ENCODE measurements around the gene NIPBL. TPM values are rescaled to one million over a fixed set of nuclear protein-coding genes. Genes with fewer than 3 reads are reported as not detected.

Gene NIPBL
- total RNA-seq, 1 donor from 2014 or later = 32.2 TPM

- no peaks in the 10 kb centered on the region for H3K27me3 Mint-ChIP-seq (ENCODE audit: low read depth)
- TF ChIP-seq CTCF (IDR thresholded peaks at IDR 0.05) = no peak
- no peaks in the 10 kb centered on the region for H3K9me3 Mint-ChIP-seq (ENCODE audit: low read depth)
- DNase-seq (ENCODE audit: low spot score) = no peak
- no peaks in the 10 kb centered on the region for H3K4me1 Mint-ChIP-seq (ENCODE audit: low read depth)
- H3K27ac Mint-ChIP-seq (ENCODE audit: unreplicated experiment) = no peak overlapping the region
- H3K36me3 Mint-ChIP-seq (ENCODE audit: low read depth) = peaks cover 9% of the 10 kb centered on the region
- H3K4me3 Mint-ChIP-seq (ENCODE audit: unreplicated experiment) = no peak overlapping the region
Observed at GRCh38 chr5:37044120-37044519, 167.6 kb downstream of the NIPBL start.

GRCh38 chr5:37045703-37046102 lies 169.1 kb downstream of the NIPBL start:
- H3K27me3 Mint-ChIP-seq (ENCODE audit: low read depth) = no peaks in the 10 kb centered on the region
- no peak overlapping the region for H3K27ac Mint-ChIP-seq (ENCODE audit: unreplicated experiment)
- H3K4me3 Mint-ChIP-seq (ENCODE audit: unreplicated experiment) = no peak overlapping the region
- no peaks in the 10 kb centered on the region for H3K9me3 Mint-ChIP-seq (ENCODE audit: low read depth)
- H3K4me1 Mint-ChIP-seq (ENCODE audit: low read depth) = no peaks in the 10 kb centered on the region
- no peak for DNase-seq (ENCODE audit: low spot score)
- no peak for TF ChIP-seq CTCF (IDR thresholded peaks at IDR 0.05)
- H3K36me3 Mint-ChIP-seq (ENCODE audit: low read depth) = peaks cover 10% of the 10 kb centered on the region

- H3K27me3 Mint-ChIP-seq (ENCODE audit: low read depth) = no peaks in the 10 kb centered on the region
- no peak for DNase-seq (ENCODE audit: low spot score)
- H3K4me3 Mint-ChIP-seq (ENCODE audit: unreplicated experiment) = no peak overlapping the region
- no peaks in the 10 kb centered on the region for H3K9me3 Mint-ChIP-seq (ENCODE audit: low read depth)
- H3K36me3 Mint-ChIP-seq (ENCODE audit: low read depth) = peaks cover 15% of the 10 kb centered on the region
- no peaks in the 10 kb centered on the region for H3K4me1 Mint-ChIP-seq (ENCODE audit: low read depth)
- TF ChIP-seq CTCF (IDR thresholded peaks at IDR 0.05) = no peak
- no peak overlapping the region for H3K27ac Mint-ChIP-seq (ENCODE audit: unreplicated experiment)
Observed at GRCh38 chr5:37047947-37048346, 171.4 kb downstream of the NIPBL start.

GRCh38 chr5:37054391-37054790 lies 177.8 kb downstream of the NIPBL start:
- peaks cover 21% of the 10 kb centered on the region for H3K36me3 Mint-ChIP-seq (ENCODE audit: low read depth)

GRCh38 chr5:37055383-37055990 lies 178.9 kb downstream of the NIPBL start:
- H3K36me3 Mint-ChIP-seq (ENCODE audit: low read depth) = peaks cover 20% of the 10 kb centered on the region
- no peaks in the 10 kb centered on the region for H3K27me3 Mint-ChIP-seq (ENCODE audit: low read depth)
- no peak for TF ChIP-seq CTCF (IDR thresholded peaks at IDR 0.05)
- peaks cover 3% of the 10 kb centered on the region for H3K4me1 Mint-ChIP-seq (ENCODE audit: low read depth)
- no peaks in the 10 kb centered on the region for H3K9me3 Mint-ChIP-seq (ENCODE audit: low read depth)
- peak overlapping the region; percentile 68 for H3K27ac Mint-ChIP-seq (ENCODE audit: unreplicated experiment)
- DNase-seq (ENCODE audit: low spot score) = no peak
- no peak overlapping the region for H3K4me3 Mint-ChIP-seq (ENCODE audit: unreplicated experiment)

More at GRCh38 chr5:37054391-37054790, 177.8 kb downstream of the NIPBL start:
- TF ChIP-seq CTCF (IDR thresholded peaks at IDR 0.05) = no peak
- Mint-ChIP-seq H3K27me3 (ENCODE audit: low read depth) (no peaks in the 10 kb centered on the region), H3K27ac (ENCODE audit: unreplicated experiment) (no peak overlapping the region), H3K9me3 (ENCODE audit: low read depth) (no peaks in the 10 kb centered on the region), H3K4me3 (ENCODE audit: unreplicated experiment) (no peak overlapping the region), H3K4me1 (ENCODE audit: low read depth) (peaks cover 3% of the 10 kb centered on the region)
- no peak for DNase-seq (ENCODE audit: low spot score)
